ENCODE data around the gene ANGPTL7. TPM values are rescaled to one million over a fixed set of nuclear protein-coding genes. Genes with fewer than 3 reads are reported as not detected.

The ANGPTL7 gene
- total and polyA plus RNA-seq, 4 experiments from 2014 or later: not detected

DNA sequence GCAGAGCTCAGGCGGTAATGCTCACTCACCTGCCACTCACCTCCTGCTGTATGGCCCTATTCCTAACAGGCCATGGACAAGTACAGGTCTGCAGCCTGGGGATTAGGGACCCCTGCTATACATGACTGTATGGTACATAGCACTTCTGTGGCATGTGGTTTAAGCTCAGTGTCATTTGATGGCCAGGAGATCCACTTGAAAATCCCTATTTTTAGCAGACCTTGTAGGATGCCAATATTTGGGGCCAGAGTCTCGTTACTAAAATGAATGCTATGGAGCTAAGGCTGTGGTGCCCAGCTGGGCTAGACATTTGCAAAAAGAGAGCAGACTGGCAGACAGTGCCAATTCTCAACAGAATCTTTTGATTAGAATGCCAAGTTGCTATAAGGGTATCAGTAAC lies 1.7 kb upstream of the ANGPTL7 start:
- Histone ChIP-seq H3K27me3 (ENCODE audit: insufficient read depth, low read length) (no peaks in the 10 kb centered on the region), H3K4me3 (ENCODE audit: low read length in 2 of 2) (no peak overlapping the region), H3K36me3 (ENCODE audit: insufficient read depth, low read length) (peaks cover 30% of the 10 kb centered on the region), H3K9me3 (ENCODE audit: control insufficient read depth in 1 of 2, low read length in 2 of 2) (no peaks in the 10 kb centered on the region), H3K27ac (ENCODE audit: low read depth, low read length) (no peak overlapping the region), H3K4me1 (ENCODE audit: insufficient read depth, low read length) (no peaks in the 10 kb centered on the region)
- CTCF ChIA-PET (ENCODE audit: partially characterized antibody): interaction anchor here (0.6 to 2.2 kb wide), 2 partner anchors 150 to 152 kb away, joined by 5 to 13 read pairs; no protein-coding TSS in a partner anchor
- no peak overlapping the region for H3K4me3 Mint-ChIP-seq
- intact Hi-C loops (cut with micrococcal nuclease): no loop called here
- no peaks in the 10 kb centered on the region for H3K9me3 Mint-ChIP-seq
- H3K27me3 Mint-ChIP-seq: no peaks in the 10 kb centered on the region
- H3K36me3 Mint-ChIP-seq: peaks cover 34 to 61% of the 10 kb centered on the region in 2 donors
- POLR2A ChIA-PET (ENCODE audit: partially characterized antibody): no interaction called here
- no peak for DNase-seq
- H3K4me1 Mint-ChIP-seq: peaks cover 0 to 3% (median 0%) of the 10 kb centered on the region in 4 donors
- peak overlapping the region in 1 of 7 donors; percentile 47 for H3K27ac Mint-ChIP-seq

DNA sequence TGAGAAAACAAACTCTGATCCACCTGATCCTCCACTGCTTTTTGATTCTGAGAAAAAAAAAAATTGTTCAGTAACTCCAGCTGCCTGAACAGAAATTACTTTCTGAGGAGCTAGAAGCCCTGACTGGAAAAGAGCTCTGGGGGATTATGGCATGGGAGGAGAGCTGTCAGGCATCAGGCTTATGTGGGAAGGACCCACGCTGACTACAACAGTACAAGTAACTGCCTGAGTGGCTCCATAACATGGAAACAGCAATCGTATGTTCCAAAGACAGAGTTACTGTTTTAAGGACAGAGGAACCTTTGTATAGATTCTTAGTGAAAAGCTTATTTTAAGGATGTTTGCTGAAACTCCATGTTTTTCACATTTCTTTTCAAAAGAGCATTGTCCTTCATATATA lies 1.2 kb upstream of the ANGPTL7 start:
- Mint-ChIP-seq H3K4me1 (peaks cover 0 to 5% (median 0%) of the 10 kb centered on the region in 4 donors), H3K4me3 (no peak overlapping the region), H3K27me3 (no peaks in the 10 kb centered on the region), H3K27ac (peak overlapping the region in 1 of 7 donors; percentile 29), H3K9me3 (no peaks in the 10 kb centered on the region), H3K36me3 (peaks cover 37 to 63% of the 10 kb centered on the region in 2 donors)
- CTCF ChIA-PET (ENCODE audit: partially characterized antibody): interaction anchor here (0.6 to 2.2 kb wide), 2 partner anchors 150 to 152 kb away, joined by 5 to 13 read pairs; no protein-coding TSS in a partner anchor
- Histone ChIP-seq H3K36me3 (ENCODE audit: insufficient read depth, low read length) (peaks cover 30% of the 10 kb centered on the region), H3K4me1 (ENCODE audit: insufficient read depth, low read length) (no peaks in the 10 kb centered on the region), H3K27me3 (ENCODE audit: insufficient read depth, low read length) (no peaks in the 10 kb centered on the region), H3K9me3 (ENCODE audit: control insufficient read depth in 1 of 2, low read length in 2 of 2) (no peaks in the 10 kb centered on the region), H3K27ac (ENCODE audit: low read depth, low read length) (no peak overlapping the region), H3K4me3 (ENCODE audit: low read length in 2 of 2) (no peak overlapping the region)
- DNase-seq: no peak
- intact Hi-C loops (cut with micrococcal nuclease): no loop called here
- POLR2A ChIA-PET (ENCODE audit: partially characterized antibody): interaction anchor here (0.6 kb wide), 2 partner anchors 395 to 1102 kb away, joined by 3 to 4 read pairs; no protein-coding TSS in a partner anchor

DNA sequence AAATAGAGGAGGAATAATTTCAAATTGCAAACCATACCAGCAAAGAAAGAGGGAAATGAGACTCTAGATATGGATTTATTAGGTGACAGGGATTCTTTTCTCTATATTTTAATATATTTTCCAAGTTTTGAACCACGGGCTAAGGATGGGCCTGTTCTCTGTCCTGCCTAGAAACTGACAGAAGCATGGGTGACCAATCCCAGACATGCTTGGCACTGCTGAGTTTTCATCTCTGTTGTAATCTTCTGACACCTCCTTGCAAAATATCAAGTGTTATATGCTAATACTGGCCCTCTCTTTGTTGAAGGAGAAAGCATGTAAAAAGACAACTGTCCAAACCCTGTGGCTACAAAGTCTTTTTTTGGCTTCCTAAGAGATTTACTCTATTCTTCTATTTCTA lies 774 bp upstream of the ANGPTL7 start:
- Mint-ChIP-seq H3K36me3 (peaks cover 37 to 63% of the 10 kb centered on the region in 2 donors), H3K4me1 (peaks cover 0 to 5% (median 0%) of the 10 kb centered on the region in 4 donors), H3K9me3 (no peaks in the 10 kb centered on the region), H3K4me3 (no peak overlapping the region), H3K27ac (peak overlapping the region in 1 of 7 donors; percentile 13), H3K27me3 (no peaks in the 10 kb centered on the region)
- ChIA-PET POLR2A (ENCODE audit: partially characterized antibody) (interaction anchor here (0.6 kb wide), 2 partner anchors 396 to 1102 kb away, joined by 3 to 4 read pairs; no protein-coding TSS in a partner anchor), CTCF (ENCODE audit: partially characterized antibody) (interaction anchor here (2.2 kb wide), 1 partner anchor 151 kb away, joined by 13 read pairs; no protein-coding TSS in a partner anchor)
- Histone ChIP-seq H3K9me3 (ENCODE audit: control insufficient read depth in 1 of 2, low read length in 2 of 2) (no peaks in the 10 kb centered on the region), H3K4me3 (ENCODE audit: low read length in 2 of 2) (no peak overlapping the region), H3K27ac (ENCODE audit: low read depth, low read length) (no peak overlapping the region), H3K4me1 (ENCODE audit: insufficient read depth, low read length) (no peaks in the 10 kb centered on the region), H3K27me3 (ENCODE audit: insufficient read depth, low read length) (no peaks in the 10 kb centered on the region), H3K36me3 (ENCODE audit: insufficient read depth, low read length) (peaks cover 32% of the 10 kb centered on the region)
- intact Hi-C loops (cut with micrococcal nuclease): no loop called here
- no peak for DNase-seq

DNA sequence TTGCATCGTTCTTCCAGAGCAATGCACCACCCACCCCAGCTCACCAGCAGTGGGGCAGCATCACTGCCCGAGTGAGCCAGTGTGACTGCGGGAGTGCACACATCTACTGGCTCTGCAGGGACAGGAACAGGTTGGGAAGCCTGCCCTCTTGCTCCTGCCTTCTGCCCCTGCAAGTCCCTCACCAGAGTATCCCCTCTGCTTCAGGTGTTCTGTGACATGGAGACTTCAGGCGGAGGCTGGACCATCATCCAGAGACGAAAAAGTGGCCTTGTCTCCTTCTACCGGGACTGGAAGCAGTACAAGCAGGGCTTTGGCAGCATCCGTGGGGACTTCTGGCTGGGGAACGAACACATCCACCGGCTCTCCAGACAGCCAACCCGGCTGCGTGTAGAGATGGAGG lies 4.2 kb downstream of the ANGPTL7 start:
- Mint-ChIP-seq H3K4me3 (no peak overlapping the region), H3K9me3 (no peaks in the 10 kb centered on the region), H3K27ac (peak overlapping the region in 1 of 7 donors; percentile 58), H3K36me3 (peaks cover 53 to 82% of the 10 kb centered on the region in 2 donors), H3K27me3 (no peaks in the 10 kb centered on the region), H3K4me1 (peaks cover 0 to 2% (median 0%) of the 10 kb centered on the region in 4 donors)
- ChIA-PET CTCF (ENCODE audit: partially characterized antibody) (interaction anchor here (0.8 kb wide), 1 partner anchor 17 kb away, joined by 3 read pairs; no protein-coding TSS in a partner anchor), POLR2A (ENCODE audit: partially characterized antibody) (no interaction called here)
- no peak overlapping the region for H3K4me3 ChIP-seq (ENCODE audit: low read length in 2 of 2)
- peaks cover 62% of the 10 kb centered on the region for H3K36me3 ChIP-seq (ENCODE audit: insufficient read depth, low read length)
- DNase-seq: no peak
- no peaks in the 10 kb centered on the region for H3K4me1 ChIP-seq (ENCODE audit: insufficient read depth, low read length)
- intact Hi-C loops (cut with micrococcal nuclease): no loop called here
- H3K27ac ChIP-seq (ENCODE audit: low read depth, low read length): no peak overlapping the region
- no peaks in the 10 kb centered on the region for H3K27me3 ChIP-seq (ENCODE audit: insufficient read depth, low read length)
- no peaks in the 10 kb centered on the region for H3K9me3 ChIP-seq (ENCODE audit: control insufficient read depth in 1 of 2, low read length in 2 of 2)

DNA sequence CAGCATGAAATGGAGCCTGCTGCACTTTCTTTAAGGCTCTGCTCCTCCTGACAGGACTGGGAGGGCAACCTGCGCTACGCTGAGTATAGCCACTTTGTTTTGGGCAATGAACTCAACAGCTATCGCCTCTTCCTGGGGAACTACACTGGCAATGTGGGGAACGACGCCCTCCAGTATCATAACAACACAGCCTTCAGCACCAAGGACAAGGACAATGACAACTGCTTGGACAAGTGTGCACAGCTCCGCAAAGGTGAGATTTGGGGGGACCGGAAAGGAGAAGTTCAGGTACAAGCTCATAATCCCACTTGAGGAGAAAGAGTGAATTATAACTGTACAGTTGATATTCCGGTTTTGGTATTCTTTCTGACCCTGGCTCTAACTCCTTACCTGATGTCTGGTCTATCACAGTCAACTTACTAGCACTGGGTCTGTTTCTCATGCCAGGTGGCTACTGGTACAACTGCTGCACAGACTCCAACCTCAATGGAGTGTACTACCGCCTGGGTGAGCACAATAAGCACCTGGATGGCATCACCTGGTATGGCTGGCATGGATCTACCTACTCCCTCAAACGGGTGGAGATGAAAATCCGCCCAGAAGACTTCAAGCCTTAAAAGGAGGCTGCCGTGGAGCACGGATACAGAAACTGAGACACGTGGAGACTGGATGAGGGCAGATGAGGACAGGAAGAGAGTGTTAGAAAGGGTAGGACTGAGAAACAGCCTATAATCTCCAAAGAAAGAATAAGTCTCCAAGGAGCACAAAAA lies 5.4 kb downstream of the ANGPTL7 start:
- no peaks in the 10 kb centered on the region for H3K9me3 Mint-ChIP-seq
- H3K36me3 Mint-ChIP-seq: peaks cover 55 to 81% of the 10 kb centered on the region in 2 donors

DNA sequence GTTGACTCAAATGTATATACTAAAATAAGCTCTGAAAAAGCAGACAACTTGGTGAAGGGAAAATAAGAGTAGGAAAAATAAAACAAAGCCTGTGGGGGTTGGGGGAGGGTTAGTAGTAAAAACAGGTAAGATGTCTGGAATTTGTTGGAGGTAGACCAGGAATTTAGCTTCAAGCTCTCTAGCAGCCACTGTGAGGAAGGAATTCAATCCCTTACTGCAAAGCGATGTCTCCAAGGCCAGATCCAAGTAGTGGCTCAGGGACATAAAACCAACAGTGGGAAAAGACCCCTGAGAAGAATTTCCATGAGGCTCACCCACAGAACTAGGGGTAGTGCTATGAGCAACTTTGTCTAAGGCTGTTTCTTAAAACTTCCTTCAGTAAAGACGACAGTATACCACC lies 7.8 kb downstream of the ANGPTL7 start:
- Mint-ChIP-seq H3K9me3 (no peaks in the 10 kb centered on the region), H3K27ac (peak overlapping the region in 1 of 7 donors; percentile 12), H3K36me3 (peaks cover 49 to 72% of the 10 kb centered on the region in 2 donors), H3K4me3 (no peak overlapping the region), H3K27me3 (no peaks in the 10 kb centered on the region), H3K4me1 (peaks cover 0 to 2% (median 0%) of the 10 kb centered on the region in 4 donors)
- DNase-seq: no peak
- POLR2A ChIA-PET (ENCODE audit: partially characterized antibody): interaction anchor here (0.6 kb wide), 1 partner anchor 164 kb away, joined by 4 read pairs; no protein-coding TSS in a partner anchor
- peaks cover 59% of the 10 kb centered on the region for H3K36me3 ChIP-seq (ENCODE audit: insufficient read depth, low read length)
- CTCF ChIA-PET (ENCODE audit: partially characterized antibody): interaction anchor here (1.7 kb wide), 1 partner anchor 45 kb away, joined by 4 read pairs; no protein-coding TSS in a partner anchor
- no peaks in the 10 kb centered on the region for H3K27me3 ChIP-seq (ENCODE audit: insufficient read depth, low read length)
- H3K4me3 ChIP-seq (ENCODE audit: low read length in 2 of 2): no peak overlapping the region
- H3K4me1 ChIP-seq (ENCODE audit: insufficient read depth, low read length): no peaks in the 10 kb centered on the region
- no peaks in the 10 kb centered on the region for H3K9me3 ChIP-seq (ENCODE audit: control insufficient read depth in 1 of 2, low read length in 2 of 2)
- no peak overlapping the region for H3K27ac ChIP-seq (ENCODE audit: low read depth, low read length)
- intact Hi-C loops (cut with micrococcal nuclease): no loop called here

More for the DNA sequence above, 5.4 kb downstream of the ANGPTL7 start:
- no peak for DNase-seq
- H3K27ac Mint-ChIP-seq: no peak overlapping the region
- H3K27me3 Mint-ChIP-seq: no peaks in the 10 kb centered on the region
- H3K27ac ChIP-seq (ENCODE audit: low read depth, low read length): no peak overlapping the region
- peaks cover 71% of the 10 kb centered on the region for H3K36me3 ChIP-seq (ENCODE audit: insufficient read depth, low read length)
- H3K9me3 ChIP-seq (ENCODE audit: control insufficient read depth in 1 of 2, low read length in 2 of 2): no peaks in the 10 kb centered on the region
- ChIA-PET CTCF (ENCODE audit: partially characterized antibody) (interaction anchor here (0.5 kb wide), 1 partner anchor 450 kb away, joined by 3 read pairs; no protein-coding TSS in a partner anchor), POLR2A (ENCODE audit: partially characterized antibody) (no interaction called here)
- peaks cover 0 to 2% (median 0%) of the 10 kb centered on the region in 4 donors for H3K4me1 Mint-ChIP-seq
- H3K4me3 ChIP-seq (ENCODE audit: low read length in 2 of 2): no peak overlapping the region
- no peaks in the 10 kb centered on the region for H3K27me3 ChIP-seq (ENCODE audit: insufficient read depth, low read length)
- intact Hi-C loops (cut with micrococcal nuclease): no loop called here
- H3K4me3 Mint-ChIP-seq: no peak overlapping the region
- no peaks in the 10 kb centered on the region for H3K4me1 ChIP-seq (ENCODE audit: insufficient read depth, low read length)

DNA sequence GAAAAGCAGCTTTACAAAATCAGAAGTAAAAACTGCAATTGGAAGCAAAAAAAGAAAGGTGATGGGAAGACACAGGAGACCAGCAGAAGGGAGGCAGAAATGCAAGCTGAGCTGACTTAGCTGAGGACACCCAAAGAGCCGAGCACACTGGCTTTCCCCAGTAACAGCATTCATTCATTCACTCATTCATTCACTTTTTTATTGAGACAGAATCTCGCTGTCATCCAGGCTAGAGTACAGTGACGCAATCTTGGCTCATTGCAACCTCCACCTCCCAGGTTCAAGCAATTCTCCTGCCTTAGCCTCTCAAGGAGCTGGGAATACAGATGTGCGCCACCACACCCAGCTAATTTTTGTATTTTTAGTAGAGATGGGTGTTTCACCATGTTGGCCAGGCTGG lies 8.2 kb downstream of the ANGPTL7 start:
- Mint-ChIP-seq H3K4me1 (peaks cover 0 to 2% (median 0%) of the 10 kb centered on the region in 4 donors), H3K9me3 (no peaks in the 10 kb centered on the region), H3K27ac (no peak overlapping the region), H3K36me3 (peaks cover 49 to 69% of the 10 kb centered on the region in 2 donors), H3K27me3 (no peaks in the 10 kb centered on the region), H3K4me3 (no peak overlapping the region)
- Histone ChIP-seq H3K4me3 (ENCODE audit: low read length in 2 of 2) (no peak overlapping the region), H3K9me3 (ENCODE audit: control insufficient read depth in 1 of 2, low read length in 2 of 2) (no peaks in the 10 kb centered on the region), H3K4me1 (ENCODE audit: insufficient read depth, low read length) (no peaks in the 10 kb centered on the region), H3K27ac (ENCODE audit: low read depth, low read length) (no peak overlapping the region), H3K36me3 (ENCODE audit: insufficient read depth, low read length) (peaks cover 56% of the 10 kb centered on the region), H3K27me3 (ENCODE audit: insufficient read depth, low read length) (no peaks in the 10 kb centered on the region)
- ChIA-PET POLR2A (ENCODE audit: partially characterized antibody) (interaction anchor here (0.6 kb wide), 1 partner anchor 164 kb away, joined by 4 read pairs; no protein-coding TSS in a partner anchor), CTCF (ENCODE audit: partially characterized antibody) (interaction anchor here (1.7 kb wide), 1 partner anchor 45 kb away, joined by 4 read pairs; no protein-coding TSS in a partner anchor)
- intact Hi-C loops (cut with micrococcal nuclease): no loop called here
- no peak for DNase-seq
